ENCODE results near the gene PAK5.

Gene PAK5

DNA sequence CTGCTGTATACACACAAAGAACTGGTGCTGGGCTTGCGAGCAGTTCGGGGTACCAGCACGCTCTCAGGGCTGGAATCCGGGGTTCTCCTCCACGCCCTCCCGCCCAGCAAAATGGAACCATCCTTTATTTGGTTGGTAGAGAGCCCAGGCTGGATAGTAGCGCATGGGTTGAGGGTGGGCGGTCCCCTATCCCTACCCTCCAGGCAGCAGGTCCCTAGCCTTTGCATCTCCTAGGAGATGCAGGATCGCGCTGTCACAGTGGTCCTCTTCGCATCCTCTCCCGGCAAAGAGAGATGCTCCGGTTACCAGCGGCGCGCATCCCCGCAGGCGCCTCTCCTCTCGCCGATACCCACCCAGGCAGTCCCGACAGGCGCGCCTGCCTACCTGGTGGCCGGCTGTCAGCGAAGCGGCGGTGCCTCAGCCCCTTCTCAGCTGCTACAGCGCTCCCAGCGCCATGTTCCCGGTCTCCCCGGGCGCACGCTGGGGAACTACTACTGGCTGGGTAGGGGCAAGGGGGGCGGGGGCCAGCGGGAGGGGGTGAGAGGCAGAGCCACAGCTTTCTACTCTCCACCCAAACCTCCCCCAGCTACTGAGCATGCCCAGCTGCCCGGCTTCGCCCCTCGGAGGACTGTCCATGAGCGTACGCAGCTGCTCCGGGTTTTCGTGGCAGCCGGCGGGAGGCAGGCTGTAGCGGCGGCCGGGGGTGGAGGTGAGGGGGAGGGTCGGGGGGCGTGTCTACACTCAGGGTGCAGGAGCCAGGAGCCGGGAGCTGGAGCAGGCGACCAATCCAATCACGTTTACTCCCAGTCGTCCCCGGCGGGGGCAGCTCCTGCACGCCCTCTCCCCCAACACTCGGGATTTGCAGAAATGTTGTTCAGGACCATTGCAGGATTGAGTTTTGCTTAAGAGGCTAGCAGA lies at the start of gene PAK5:
Gene PAK5, minus strand, starts transcription at position 699 of the 918 bp plus-strand sequence. CDS start 194,748 bp downstream, outside the sequence.
- peak; percentile 93 for DNase-seq

DNA sequence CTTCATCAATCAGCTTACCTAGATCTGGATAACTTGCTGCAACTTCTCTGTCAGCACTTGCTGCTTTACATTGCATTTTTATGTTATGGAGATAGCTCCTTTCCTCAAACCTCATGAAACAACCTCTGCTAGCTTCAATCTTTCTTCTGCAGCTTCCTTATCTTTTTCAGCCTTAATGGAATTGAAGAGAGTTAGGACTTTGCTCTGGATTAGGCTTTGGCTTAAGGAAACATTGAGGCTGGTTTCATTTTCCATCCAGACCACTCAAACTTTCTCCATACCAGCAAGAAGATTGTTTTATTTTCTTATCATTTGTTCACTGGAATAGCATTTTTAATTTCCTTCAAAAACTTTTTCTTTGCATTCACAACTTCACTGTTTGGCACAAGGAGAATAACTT lies 48.8 kb upstream of the PAK5 start:
- no peak for DNase-seq

DNA sequence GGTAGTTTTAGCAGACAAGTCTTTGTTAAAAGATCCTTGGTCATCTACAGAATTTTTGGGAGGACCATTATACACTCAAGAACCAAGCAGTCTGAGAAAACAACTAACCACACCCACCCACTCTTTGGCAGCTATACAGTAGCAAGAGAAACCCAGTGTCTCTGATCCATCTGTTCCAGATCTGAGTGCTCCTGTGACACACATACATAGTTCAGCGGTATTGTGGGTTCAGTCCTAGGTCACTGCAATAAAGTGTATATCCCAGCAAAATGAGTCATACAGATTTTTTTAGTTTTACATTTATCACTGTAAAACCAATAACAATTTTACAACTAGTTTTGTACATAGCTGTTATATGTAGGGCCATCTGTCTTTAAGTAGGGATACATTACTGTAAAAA lies 47.4 kb upstream of the PAK5 start:
- DNase-seq: no peak

DNA sequence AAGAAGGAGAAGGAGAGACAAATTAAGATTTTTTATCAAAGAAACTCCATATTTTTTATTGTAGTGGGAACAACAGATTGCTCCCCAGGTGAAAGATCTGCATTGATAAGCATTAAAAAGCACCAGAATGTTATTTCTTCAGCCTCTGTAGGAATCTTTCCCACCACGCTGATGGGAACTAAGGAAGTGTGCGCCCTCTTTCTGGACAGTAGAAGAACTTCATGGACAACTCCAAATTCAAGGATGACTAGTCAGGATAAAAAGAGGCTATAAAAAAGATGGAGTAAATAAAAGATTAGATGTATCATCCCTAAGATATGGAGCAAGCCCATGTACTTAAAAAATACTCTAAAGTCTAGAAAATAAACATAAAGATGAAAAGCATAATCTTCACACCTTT lies 45.8 kb upstream of the PAK5 start:
- DNase-seq: no peak

DNA sequence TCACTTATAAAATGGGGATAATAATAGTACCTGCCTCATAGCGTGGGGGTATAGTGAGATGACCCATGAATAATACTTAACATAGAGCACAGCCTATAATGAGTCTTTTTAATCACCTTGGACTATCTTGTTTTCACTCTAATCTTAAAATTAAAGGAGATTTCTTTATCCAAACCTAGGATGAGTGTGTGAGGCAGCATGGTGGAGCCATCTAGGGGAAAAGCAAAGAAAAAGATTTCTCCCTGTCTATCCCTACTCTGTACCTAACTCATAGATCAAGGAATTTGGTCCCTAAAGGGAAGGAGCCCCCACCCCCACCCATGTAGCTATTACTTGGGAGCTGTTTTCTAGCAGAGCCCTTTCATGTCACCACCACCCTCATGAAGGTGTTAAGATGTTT lies 45.2 kb upstream of the PAK5 start:
- DNase-seq: no peak

DNA sequence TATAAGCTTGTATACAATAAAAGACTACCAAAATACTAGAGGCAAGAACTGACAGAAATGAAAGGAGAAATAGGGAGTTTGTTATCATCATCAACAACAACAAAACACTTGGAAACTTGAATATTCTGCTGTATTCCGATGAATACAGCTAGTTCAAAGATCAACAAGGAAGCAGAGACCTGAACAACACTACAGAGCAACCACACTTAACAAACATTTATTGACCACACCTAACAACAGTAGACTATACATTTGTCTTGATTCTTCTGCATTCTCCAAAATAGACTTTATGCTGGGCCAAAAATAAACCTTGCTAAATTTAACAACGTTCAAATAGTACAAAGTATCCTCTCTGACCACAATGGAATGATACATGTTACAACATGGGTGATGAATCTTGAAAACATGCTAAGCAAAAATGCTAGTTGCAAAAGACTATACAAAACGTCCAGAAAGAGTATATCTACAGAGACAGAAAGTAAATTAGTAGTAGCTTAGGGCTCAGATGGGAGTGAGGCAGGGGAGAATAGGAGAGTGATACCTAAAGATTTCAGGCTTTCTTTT lies 39.1 kb upstream of the PAK5 start:
- no peak for DNase-seq

DNA sequence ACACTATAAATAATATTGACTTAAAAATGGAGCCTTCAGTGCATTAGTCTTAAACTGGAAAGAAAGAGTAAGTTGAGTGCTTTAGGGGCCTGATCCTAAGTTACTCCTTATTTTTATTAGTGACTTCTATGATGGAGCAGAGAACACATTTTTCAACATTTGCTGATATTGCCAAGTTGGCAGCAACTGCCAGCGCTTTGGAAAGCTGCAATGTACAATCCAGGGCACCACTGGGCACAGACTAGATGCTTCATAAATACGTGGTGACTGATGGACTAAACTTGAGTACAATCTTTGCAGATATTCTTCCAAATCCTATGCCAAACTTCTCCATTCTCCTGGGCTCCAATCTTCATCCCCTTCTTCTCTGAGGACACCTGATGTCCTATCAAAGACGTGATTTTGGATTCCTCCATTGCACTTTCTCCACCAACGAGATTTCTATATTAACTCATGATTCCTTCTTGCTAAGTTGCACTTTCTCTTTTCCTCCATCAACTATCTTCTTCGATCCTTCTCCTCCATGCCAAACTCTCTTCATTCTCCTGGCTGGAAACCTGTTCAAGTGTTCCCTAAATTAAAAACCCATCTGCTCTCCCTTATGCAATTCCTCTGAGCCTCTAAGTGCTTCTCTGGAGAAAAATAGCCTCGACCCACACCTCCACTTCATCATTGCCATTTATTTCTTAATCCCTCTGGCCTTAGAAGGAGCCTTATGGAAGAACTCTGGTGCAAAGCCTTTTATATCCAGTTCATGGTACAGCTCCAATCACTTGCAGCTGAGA lies 28.5 kb upstream of the PAK5 start:
- no peak for DNase-seq

DNA sequence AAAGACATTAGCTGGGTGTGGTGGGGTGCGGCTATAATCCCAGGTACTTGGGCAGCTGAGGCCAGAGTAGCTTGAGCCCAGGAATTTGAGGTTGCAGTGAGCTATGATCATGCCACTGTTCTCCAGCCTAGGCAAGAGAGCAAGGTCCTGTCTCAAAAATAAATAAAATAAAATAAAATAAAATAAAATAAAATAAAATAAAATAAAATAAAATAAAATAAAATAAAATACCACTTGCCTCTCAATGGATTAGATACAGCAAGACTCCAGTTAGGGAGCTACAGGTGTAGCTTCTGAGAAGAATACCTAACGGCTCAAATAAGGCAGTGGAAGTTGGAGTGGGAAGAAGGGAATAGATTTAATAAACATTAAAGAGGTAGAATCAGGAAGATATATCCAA lies 13.7 kb upstream of the PAK5 start:
- no peak for DNase-seq

DNA sequence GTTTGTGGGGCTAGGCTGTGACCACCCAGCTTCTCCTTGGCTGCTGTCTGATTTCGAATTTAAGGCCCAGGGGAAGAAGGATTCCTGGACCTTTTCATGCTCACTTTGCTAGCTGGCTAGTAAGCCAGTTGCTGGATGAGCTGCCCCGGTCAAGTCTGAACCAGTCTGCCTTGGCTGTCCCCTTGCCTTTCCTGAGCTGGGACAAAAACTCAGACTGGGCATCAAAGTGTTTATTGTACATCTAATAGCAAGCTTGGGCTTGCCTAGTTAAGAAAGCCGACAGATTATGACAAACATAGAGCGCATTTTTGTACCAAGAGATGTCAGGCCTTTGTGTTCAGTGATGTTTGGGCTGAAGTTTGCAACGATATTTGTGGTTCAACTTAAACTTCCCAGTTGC lies 750 bp upstream of the PAK5 start:
- no peak for DNase-seq

DNA sequence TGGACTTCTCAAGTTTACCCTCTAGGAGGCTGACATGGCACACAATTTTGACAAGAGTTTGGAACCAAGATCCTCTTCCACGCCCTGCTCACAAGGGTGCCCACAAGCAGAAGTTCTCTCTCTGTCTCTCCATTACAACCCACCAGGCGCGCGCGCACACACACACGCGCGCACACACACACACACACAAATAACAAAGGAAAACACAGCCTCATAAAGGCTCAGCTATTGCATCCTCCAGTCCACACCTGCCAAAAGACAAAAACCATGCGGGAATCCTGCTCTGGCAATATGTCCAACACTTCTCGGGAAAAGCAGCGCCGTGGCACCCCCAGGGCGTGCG lies 870 bp downstream of the PAK5 start:
- no peak for DNase-seq

DNA sequence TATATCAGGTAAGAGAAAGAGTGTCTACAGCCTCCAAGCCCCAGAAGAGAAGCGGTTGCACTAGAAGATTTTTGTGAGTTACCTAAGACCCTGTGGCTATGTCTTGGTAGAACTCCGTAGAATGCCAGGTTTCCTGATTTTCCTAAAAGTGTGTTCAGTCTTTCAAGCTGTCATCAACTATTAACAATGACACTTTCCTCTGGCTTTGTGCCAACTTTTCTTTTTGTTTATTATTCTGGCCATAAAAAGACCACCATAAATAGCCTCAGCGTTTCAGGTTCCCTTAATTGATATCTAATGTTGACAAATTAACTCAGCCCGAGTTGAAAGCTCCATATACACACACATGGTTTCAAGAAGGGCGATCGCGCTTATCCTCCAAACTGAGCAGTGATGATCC lies 1.2 kb downstream of the PAK5 start:
- DNase-seq: no peak

DNA sequence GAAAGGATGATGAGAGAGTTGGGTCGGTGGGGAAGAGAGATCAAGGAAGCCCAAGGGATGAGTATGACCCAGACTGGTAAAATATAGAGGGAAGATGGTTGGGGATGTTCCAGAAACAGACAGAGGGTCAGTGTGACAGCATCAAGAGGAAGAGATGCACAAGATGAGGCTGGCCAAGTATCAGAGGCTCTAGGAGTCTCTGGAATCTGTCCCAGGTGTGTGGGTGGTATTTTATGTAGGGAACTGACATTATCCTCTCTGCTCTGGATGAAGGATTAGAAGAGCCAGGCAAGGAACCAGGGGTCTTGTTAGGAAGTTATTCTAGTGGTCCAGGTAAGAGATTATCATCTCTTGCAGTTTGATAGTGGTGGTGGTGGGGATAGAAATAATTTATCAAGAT lies 3.6 kb downstream of the PAK5 start:
- no peak for DNase-seq

DNA sequence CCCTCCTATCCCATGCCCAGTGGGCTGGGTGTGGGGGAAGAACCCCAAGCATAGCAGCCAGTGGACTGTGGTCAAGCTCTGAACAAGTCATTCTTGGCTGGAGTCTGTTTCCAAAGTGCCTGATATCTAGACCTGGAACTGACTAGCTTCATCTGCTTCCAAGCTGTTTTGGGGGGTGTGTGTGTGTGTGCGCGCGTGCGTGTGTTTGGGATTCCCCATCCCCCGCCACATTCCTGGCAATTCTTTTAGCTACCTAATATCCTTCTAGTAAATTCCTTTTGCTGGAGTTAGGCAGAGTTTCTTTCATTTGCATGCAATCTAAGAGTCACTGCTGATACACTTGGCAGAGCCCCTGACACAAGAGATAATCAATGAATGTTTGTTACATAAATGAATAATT lies 7.8 kb downstream of the PAK5 start:
- DNase-seq: no peak

DNA sequence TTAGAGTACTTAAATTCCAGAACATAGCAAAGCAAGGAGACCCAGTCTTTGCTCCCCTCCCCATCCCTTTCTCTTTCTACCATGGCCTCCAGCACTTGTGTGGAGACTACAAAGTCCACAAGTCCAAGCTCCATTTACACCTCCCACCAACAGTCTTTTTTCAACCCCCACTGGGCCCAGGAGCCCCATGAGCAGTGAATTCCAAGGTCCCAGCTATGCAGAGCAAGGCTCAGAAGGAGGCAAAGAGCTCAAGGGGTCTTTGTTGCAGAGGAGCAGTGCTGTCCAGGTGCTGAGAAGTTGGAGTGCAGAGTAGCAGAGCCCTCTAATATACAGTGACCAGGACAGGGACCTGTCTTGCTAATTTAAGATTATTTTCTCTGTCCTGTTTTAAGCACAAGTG lies 9.0 kb downstream of the PAK5 start:
- no peak for DNase-seq

DNA sequence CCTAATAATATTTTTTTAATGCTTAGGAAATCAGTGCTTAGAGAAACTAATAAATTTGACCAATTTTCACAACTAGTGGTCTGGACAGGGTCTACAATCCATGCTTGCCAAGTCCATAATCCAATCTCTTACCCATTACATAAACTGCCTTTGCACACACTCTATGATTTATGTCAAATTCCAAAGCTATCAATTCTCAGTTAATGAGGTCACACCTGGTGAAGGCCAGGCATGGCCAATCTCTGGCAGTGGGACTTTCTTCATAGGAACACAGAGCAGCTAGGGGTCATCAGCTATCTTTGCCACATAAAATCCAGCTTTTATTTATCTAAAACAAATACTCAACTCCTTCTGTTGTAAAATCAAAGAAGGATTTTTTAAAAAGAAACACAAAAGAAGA lies 21.2 kb downstream of the PAK5 start:
- DNase-seq: no peak

DNA sequence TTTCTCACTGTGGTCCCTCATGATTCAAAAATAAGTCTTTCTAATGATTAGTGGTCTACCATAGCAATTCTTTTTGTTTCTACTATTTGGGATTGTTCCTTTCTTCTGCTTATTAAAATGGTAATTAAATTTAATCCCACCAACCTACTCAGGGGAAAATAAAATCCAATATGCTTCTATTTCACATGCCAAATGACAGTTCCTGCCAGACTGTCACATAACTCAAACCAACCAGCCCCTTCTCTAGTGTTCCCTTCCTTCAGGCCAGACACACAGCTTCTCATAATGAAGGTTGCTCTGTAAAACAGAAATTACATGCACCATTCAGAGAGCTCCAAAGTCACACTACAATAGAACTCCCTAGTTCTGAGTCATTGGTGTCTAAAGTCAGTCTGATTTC lies 23.2 kb downstream of the PAK5 start:
- DNase-seq: no peak

DNA sequence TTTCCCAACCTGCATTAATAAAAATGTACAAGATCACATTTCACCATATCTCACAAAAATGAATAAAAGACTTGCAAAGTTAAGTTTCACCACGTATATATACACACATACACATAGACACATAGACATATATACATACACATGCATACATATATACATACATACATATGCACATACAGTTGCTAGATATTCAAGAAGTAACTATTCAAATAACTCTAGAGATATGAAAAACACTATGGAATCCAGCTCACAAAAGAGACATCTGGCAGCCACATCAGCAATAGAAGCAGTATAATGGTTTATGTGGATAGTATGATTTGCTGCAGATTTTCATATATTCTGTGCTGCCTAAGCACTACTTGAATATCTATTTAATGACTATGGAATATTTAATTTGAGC lies 28.1 kb downstream of the PAK5 start:
- no peak for DNase-seq

DNA sequence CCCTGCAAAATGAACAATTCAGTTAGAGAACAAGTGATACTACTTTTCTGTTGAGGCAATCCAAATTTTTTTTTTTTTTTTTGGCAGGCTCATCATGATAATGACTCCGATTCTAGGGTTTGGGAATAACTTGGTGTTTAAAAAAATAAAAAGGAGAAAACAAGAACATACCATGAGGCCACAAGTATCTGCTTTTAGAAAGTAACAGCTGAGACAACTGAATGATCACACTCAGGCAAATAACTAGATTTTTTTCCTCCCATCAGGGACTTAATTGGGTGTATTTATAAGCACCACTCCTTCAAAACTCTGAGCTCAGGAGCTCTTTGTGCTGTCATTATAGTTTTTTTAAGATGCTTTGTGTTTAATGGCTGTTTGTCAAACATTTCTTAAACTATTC lies 29.6 kb downstream of the PAK5 start:
- no peak for DNase-seq

DNA sequence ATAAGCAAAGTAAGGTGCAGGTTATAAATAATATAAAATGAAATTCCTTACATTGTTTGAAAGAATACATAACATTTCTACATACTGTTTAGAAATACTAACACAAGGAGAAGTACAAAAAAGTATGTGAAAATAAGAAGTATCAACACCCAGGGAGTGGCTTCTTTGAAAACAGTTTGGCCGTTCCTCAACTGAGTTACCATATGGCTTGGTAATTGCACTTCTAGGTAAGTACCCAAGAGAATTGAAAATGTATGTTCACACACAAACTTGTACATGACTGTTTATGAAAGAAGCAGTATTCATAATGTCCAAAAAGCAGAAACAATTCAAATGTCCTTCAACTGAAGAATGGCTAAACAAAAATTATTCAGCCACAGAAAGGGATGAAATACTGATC lies 30.7 kb downstream of the PAK5 start:
- no peak for DNase-seq

DNA sequence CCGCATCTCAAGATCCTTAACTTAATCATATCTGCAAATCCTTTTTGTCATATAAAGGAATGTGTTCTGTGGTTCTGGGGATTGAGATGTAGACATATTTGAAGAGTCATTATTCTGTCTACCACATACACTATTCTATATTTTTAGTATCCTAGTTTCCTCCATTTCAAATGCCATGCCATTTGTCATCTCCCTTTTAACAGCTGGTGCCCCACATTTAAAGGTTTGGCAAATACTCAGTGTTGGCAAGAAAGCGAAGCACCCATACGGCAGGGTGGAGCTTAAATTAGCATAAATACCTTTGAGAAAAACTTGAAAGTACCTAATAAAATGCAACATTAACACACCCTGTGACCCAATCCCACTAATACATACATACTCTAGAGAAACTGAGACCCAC lies 31.7 kb downstream of the PAK5 start:
- no peak for DNase-seq

DNA sequence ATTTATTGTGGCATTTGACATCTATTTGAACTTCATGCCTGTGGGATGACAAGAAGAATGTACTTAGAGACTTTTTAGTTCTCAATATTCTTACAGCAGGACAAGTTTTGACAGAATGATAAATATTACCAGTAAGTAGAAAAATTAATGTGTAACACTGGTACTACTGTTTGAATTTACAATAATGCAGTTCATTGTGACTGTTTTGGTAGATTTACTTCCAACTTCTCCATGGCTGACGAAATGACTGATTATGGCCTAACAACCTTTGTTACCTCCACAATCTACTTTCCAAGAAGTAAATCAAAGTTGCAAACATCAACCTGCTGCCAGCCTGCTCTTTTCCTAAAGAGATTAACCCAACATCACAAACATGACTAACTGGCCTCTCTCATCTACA lies 38.5 kb downstream of the PAK5 start:
- DNase-seq: no peak

DNA sequence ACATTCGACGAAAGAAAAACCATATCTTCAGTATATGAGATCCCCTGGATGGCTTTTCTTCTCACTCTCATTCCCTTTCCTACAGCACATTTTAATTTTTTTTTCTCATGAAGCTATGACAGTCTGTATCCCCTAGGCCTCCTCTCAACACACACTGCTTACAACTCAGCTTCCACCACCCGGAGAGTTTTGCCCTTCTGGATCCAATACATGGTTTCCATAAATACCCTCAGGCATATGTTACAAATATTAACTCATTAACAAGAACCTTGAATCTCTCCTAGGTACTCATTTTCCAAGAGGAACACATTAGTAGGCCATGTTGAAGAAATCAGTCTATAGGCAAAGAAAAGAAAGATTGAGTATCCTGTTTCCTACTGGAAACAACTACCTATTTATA lies 44.0 kb downstream of the PAK5 start:
- DNase-seq: no peak

DNA sequence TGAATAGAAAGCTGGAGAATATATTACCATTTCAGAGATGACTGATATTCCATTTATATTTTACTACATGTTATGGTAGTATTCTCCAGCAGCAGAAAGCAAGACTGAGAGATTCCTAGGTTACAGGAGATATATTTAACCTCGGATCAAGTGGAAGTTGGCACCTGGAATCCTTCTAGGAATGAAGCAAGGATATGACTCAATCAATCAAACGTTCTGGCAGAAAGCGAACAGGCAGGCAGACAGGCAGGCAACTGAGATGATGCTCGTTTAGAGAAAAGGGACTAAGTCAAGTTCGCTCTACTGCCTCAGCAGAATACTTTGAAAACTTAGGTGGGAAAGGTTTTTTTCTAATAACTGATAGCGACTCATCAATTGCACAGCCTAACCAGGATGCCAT lies 46.2 kb downstream of the PAK5 start:
- no peak for DNase-seq

DNA sequence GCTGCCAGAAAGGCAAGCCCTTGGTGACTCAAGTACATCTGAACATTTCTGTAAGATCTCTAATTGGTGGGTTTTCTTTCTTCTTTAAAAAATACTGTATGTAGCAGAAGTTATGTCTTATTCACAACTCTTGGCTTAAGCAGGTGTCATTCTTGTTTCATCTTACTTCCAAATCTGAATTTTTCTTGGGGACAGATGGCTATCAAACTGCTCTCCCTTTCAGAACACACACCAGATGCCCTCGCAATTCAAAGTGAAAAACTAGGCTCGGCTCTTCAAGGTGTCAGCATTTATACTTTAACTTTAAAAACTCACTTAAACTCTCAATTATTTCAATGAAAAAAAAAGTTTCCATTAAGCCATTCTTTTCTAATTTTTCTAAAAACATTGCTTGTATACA lies 49.7 kb downstream of the PAK5 start:
- DNase-seq: no peak
